RPMI8226 (cell line): ENCODE measurements around the gene EBF4.
A peak's percentile ranks its signal among the peaks of the same experiment; 100 is the strongest.
"Not testable (repeated sequence)": the region's sequence is repeated elsewhere in the genome, so short reads cannot be mapped to it uniquely, and the experiment has no call there.

Experiments used
- DNase-seq: peaks from one replicate; pipeline ENCODE4 v3.0.0-alpha.2; 2015

The EBF4 gene

DNA sequence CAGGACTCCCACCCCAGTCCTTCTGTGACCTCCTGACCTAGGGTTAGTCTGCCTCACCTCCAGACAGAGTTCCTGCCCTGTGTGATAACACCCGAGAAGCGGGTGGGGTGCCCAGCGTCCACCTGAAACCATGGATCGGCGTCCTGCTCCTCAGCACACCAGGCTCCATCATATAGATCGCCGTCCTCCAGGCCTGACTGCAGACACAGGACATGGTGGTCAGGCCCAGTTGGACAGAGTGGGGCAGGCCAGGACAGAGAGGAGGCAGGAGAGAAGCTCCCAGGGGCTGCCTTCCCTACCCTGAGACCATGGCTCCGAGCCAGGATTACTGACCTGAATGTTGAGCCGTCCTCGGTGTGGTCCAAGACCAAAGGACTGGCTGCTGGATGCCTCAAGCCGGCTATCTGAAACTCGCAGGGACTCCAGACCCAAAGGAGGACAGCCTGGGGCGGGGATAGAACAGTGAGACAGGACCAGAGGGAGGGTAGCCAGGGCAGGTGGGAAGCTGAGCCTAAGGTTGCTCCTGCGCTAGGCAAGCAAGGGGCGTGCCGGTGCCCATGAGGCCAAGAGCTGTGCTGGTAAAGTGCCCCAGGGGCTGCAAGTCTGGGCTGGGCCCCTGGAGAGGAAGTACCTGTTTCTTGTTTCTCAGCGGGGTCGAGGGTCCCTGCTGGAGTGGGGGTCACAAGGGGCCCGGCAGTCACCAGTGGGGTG lies 105.7 kb downstream of the EBF4 start:
- DNase-seq = no peak

DNA sequence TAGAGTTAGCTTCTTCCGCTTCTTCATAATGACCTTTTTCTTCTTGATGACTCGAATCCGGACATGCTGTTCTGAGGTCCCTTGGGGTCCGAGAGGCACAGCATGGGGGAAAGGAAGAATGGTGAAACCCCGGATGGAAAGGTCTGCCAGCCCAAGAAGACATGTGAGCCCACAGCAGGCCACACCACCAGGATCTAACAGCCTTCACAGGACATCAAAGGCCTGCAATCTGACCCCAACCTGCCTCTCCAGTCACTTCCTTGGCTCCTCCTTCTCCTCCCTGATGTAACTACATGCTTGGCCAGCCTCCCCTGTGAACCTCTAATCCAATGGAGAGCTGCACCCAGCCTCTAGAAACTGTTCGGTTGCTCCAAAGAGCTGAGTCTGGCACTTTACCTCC lies 106.2 kb downstream of the EBF4 start:
- DNase-seq = no peak

DNA sequence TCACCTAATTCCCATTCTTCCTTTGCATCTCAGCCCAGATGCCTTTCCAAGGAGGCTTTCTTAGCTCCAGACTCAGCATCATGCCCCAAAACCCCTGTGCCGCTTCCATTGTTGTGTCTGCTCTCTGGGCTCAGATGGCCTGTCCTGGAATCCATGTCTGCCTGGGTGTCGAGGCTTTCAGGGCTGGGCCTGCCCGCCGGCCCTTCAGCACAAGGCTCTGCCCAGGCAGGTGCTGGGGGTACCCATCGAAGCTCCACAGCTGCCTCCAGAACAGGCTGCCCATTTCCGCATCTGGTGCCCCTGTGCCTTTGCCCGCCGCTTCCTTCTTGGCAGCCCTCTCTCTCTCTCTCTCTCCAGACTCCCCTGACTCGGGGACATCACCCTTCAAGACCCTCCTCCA lies 106.7 kb downstream of the EBF4 start:
- no peak for DNase-seq

DNA sequence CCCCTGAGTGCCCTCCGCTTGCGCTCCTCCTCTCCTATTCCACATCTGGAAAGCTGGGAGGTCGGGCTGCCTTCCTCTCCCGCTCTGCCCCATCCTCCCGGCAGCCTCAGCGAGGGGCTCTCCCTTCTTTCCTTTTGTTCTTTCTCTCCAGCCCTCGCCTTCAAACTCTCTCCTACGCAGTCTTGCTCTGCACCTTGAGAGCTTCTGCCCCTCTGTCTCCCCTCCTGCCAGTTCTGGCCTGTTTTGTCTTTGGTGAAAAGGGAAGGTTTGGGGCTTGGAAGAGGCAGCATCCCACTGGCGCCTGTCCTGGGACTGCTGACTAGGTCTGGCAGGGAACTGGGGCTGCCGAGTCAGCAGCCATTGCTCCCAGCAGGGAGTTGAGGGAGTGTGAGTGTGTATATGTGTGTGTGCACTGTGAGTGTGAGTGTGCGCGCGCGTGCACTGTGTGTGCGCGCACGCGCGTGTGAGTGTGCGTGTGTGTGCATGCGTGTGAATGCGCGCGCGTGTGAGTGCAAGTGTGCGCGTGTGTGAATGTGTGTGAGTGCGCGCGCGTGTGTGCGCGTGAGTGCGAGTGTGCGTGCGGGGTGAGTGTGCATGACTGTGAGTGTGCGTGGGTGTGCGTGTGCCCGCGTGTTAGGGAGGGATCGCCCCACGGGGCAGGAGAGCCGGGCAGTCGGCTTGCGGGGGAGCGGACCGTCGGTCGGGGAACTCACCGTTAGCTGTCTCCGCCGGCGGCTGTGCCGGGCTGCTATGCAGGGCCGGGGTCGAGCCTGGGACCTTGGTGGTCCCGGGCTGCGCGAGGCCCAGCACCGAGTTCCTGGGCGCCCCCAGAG lies 107.3 kb downstream of the EBF4 start:
- no peak for DNase-seq

DNA sequence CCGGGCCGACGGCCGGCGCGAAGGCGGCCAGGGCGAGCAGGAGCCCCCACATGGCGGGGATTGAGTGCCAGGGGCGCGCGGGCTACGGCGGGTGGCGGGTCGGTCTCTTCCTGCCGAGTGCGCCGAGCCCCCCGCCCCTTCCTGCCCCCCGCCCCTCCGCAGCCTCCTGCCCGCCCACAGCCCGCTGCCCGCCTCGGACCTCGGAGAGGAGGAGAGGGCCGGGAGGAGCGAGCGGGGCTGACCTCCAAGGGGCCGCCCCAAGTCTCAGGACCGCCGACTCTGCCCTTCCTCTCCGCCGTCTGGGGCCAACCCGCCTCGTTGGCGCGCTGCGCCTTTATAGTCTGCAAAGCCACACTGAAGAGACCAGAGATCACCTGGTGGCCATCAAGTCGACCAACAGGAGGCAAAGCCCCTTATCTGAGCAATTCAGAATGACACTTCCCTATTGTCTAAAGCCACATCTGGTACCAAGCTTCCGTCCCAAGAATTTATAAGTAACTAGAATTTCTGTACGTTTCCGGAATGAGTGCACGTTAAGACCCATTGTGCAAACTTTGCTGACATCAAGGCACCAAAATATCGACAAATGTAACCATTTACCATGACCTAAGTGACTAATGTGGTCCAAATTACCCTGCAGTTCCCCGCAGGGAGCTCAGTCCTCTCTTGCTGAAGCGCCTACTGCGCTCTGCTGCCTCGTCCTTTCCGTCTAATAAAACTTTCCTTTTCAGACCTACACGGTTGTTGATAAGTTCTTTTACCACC lies 108.1 kb downstream of the EBF4 start, which contains the start of gene CPXM1:
CPXM1 (minus strand) TSS at position 107 of the 765 bp plus-strand sequence; CDS start at position 52, 55 bp downstream.
- peak; percentile 56 for DNase-seq

DNA sequence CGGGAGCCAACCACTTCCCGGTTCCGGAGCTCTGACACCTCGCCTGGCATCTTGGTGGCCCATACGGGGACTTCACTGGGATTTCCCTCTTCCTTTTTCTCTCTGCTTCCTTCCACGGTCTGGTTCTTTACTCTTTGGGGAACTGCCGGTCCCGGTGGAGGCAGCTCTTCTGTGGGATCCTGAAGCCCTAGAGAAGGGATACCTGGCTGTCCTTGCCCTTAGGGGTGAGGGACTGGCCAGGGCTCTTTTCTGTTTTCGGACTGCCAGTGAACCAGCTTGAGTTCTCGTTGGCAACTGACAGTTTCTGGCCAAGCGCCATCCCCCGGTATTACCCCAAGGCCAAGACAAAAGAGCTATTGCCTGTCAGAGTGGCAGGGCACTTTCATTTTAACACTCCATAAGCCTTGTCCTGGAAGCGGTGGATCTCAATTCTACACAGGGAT lies 108.7 kb downstream of the EBF4 start:
- DNase-seq = peak; percentile 47

DNA sequence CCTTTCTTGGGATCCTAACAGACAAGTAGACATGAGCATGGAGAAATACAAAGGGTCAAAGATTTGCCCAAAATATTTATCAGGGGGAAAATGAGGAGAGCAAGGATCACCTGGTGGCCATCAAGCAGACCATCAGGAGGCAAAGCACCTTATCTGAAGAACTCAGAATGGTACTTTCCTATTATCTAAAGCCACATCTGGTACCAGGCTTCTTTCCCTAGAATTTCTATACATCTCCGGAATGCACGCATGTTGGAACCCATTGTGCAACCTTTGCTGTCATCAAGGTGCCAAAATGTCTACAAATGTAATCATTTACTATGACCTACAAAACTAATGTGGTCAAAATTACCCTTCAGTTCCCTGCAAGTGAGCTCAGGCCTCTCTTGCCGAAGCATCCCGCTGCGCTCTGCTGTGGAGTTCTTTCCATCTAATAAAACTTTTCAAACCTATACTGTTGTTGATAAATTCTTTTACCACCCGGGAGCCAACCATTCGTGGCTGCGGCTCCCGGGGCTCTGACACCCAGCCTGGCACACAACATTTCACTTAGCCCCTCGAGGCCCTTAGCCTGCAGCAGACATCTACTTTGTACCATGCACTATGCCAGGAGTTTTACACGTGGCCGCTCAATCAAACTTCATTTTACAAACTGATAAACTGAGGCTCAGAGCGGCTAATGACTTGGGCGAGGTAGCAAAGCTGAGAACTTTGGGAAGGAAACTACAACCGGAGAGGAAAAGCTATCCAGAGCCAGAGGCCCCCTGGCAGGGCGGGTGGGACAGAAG lies 111.7 kb downstream of the EBF4 start:
- DNase-seq = no peak

DNA sequence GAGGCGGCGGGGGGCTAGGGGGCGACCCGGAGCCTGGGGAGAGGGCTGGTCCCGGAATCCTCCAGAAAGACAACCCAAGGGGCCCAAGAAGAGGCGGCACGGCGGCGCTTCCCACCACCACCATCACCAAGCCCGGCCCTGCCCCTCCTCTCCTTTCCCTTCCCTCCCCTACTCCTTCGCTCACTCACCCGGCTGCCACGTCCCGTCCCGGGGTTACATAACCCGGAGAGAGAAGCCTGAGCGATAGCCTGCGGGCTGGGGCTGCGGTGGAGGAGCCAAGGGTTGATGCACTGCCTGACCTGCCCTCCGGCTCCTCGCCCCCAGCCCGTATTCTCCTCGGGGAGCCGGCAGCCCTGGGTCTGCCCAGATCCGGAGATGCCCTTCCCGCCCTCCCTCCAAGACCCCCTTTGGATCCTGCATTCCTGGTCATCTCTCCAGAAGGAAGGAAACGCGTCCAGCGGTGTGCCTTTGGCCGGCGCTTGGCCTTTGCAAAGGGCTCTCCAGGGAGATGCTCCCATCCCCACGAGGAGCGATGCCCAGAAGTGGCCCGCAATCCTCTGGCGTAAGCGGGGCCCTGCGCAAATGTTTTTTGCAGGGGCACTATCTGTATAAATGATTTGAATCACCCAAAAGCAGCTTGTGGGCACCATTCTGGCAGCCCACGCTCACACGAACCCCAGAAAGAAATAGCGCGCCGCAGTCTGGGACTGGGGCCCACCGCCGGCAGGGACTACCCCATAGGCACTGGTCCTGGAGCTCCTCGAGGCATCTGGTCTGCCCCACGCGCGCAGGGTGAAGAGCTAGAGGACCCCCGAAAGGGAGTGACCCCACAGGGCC lies 112.5 kb downstream of the EBF4 start:
- DNase-seq = no peak

DNA sequence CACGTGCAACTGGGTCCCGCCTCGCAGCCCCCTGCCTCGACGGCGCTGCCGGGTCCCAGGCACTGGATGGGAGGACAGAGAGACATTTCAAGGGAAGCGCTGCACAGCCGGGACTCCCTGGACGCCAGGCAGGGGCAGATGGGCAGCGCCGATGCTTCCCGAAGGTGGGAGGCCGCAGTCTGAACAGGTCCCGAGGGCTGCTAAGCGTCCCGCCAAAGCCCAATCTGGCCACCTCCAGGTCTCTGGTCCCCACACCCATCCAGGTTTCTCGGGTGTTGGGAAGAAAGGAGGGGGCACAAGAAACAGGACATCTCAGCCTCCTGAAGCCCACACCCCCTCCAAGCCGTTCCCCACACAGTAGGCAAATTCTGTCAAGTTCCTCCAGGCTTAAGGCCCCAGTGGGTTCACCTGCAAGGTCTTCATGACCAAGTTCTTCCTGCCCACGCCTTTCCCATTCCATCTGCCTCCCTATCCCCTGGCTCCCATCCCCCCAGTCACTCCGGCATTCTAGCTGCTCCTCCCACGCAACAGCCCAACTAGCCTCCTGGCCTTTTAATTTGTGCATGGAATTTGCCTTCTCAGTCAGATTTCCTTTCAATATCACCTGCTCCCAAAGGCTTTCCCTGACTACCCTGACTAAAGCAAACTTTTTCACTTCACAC lies 113.2 kb downstream of the EBF4 start:
- no peak for DNase-seq

DNA sequence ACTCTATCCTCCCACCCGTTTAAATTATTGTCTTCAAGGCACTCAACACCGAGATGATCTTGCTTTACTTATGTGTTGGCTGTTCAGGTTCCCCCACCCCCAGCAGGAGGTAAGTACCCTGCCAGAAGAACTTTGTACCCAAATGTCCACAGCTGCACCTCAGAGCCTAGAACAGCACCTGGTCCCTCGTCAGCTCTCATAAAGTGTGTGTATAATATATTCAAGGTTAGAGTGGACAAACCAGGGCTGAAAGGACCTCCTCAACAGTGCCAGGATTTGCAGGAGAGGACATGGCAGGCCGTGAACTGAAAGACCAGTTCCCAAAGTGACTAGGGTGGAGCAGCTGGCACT lies 113.7 kb downstream of the EBF4 start:
- no peak for DNase-seq

DNA sequence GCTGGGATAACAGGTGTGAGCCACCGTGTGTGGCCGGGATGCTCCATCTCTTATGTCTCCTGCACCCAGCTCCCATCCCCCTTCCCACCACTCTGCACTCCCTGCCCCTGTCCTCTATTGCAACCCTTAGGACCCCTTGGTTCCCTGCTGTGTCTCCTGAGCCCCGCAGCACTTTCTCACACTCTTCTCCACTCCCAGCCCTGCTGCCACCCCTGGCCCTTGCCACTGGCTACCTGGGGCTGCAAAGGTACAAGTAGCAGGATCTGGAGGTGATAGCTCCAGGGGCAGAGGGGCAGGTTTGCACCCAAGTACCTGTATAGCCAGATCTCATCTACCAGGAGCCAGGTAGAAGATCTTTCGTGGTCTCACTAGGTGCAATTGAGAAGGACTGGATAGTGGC lies 114.4 kb downstream of the EBF4 start:
- DNase-seq = no peak

DNA sequence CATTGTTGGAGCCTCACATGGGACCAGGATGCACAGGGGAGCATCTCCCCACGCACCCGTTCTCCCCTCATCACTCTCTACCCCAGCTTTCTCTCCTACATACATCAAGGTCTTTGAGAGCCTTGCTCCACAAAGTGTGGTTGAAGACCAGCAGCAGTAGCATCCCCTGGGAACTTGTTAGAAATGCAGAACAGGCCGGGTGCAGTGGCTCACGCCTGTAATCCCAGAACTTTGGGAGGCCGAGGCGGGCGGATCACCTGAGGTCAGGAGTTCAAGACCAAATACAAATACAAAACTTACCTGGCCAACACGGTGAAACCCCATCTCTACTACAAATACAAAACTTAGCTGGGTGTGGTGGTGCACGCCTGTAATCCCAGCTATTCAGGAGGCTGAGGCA lies 115.3 kb downstream of the EBF4 start:
- DNase-seq = not testable (repeated sequence)

DNA sequence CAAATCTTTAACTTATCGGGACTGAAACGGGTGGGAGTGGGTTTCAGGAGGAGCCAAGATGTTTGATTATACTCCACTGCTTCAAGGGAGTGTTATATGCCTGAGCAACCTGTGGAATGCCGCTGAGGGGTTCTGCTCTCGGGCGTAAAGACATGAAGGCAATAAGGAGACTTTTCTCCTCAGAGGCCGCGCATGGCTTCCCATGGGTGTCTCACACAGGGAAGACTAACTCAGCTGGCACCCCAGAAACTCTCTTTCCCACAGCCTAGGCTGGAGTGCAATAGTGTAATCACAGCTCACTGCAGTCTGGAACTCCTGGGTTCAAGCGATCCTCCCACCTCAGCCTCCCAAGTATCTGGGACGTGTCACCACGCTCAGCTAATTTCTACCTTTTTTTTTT lies 117.1 kb downstream of the EBF4 start:
- DNase-seq = no peak
